Stimulated activated CD4-positive, alpha-beta T cell treated with anti-CD3 and anti-CD28 coated beads, TNF-alpha, amount 100 ng/mL, for 4 hours (primary cell): ENCODE data around the gene TP53BP1.
A peak's percentile ranks its signal among the peaks of the same experiment; 100 is the strongest.

ENCODE experiments used
- DNase-seq, 3 experiments: peaks; one replicate each; pipeline ENCODE4 v3.0.0-alpha.2; 2020; ENCODE audit warnings: low read depth in 3 of 3

TP53BP1 gene

GRCh38 chr15:43518197-43518761 is 25.3 kb upstream of the TP53BP1 start:
- DNase-seq, result no peak

GRCh38 chr15:43517354-43518196 is 24.6 kb upstream of the TP53BP1 start, which contains the start of gene MAP1A:
Gene MAP1A (plus strand): TSS chr15:43517608. CDS start chr15:43521474, 3,866 bp downstream.
- no peak for DNase-seq

- no peak for DNase-seq
Measured at GRCh38 chr15:43516801-43517353, 23.9 kb upstream of the TP53BP1 start.

GRCh38 chr15:43516185-43516584 is 23.2 kb upstream of the TP53BP1 start:
- DNase-seq, result no peak

GRCh38 chr15:43515741-43516140 is 22.8 kb upstream of the TP53BP1 start:
- no peak for DNase-seq

GRCh38 chr15:43514241-43515057 is 21.5 kb upstream of the TP53BP1 start:
- no peak for DNase-seq

- no peak for DNase-seq
Measured at GRCh38 chr15:43513550-43513949, 20.6 kb upstream of the TP53BP1 start.

- DNase-seq, result no peak
Measured at GRCh38 chr15:43511012-43511885, 18.3 kb upstream of the TP53BP1 start.

- DNase-seq, result peak; percentile 88 to 92 (median 90)
Measured at GRCh38 chr15:43510200-43511011, 17.4 kb upstream of the TP53BP1 start.

- DNase-seq, result no peak
Measured at GRCh38 chr15:43509660-43510199, 16.8 kb upstream of the TP53BP1 start.

GRCh38 chr15:43508991-43509659 is 16.2 kb upstream of the TP53BP1 start:
- DNase-seq, result no peak

- no peak for DNase-seq
Measured at GRCh38 chr15:43508421-43508820, 15.5 kb upstream of the TP53BP1 start.

- no peak for DNase-seq
Measured at GRCh38 chr15:43505738-43506137, 12.8 kb upstream of the TP53BP1 start.

GRCh38 chr15:43499635-43500034 is 6.7 kb upstream of the TP53BP1 start:
- no peak for DNase-seq

- no peak for DNase-seq
Measured at GRCh38 chr15:43498990-43499389, 6.0 kb upstream of the TP53BP1 start.

GRCh38 chr15:43493703-43494472 is 932 bp upstream of the TP53BP1 start:
- no peak for DNase-seq

- no peak for DNase-seq
Measured at GRCh38 chr15:43492266-43492665, 690 bp downstream of the TP53BP1 start.

- DNase-seq, result no peak
Measured at GRCh38 chr15:43489191-43489590, 3.8 kb downstream of the TP53BP1 start.

GRCh38 chr15:43488790-43489189 is 4.2 kb downstream of the TP53BP1 start:
- DNase-seq, result no peak
